Spleen (tissue), 7 donors: Measurements from ENCODE around the gene AFTPH.

Source experiments
- CTCF ChIP-seq, 11 experiments: fragments of 200-600 bp in 7 of 11; fragments of 450-650 bp in 4 of 11; sonication (generic) in 4 of 11; IDR thresholded peaks in 8 of 11; conservative IDR thresholded peaks in 3 of 11; 1 replicate in 7 of 11; 2 replicates in 4 of 11; pipeline versions ENCODE4 v1.4.0 to v1.8.0; 2016 to 2021; ENCODE audit warnings: antibody characterized with exemption in 11 of 11, inconsistent platforms in 4 of 11, mild to moderate bottlenecking in 1 of 11
- POLR2A ChIP-seq, 3 donors: fragments of 450-650 bp; IDR thresholded peaks; one replicate each; pipeline ENCODE4 v1.5.1; 2017; ENCODE audit warnings: antibody characterized with exemption in 3 of 3, mild to moderate bottlenecking in 1 of 3
- POLR2AphosphoS5 ChIP-seq, 3 donors: sonication (generic); formaldehyde crosslinking; IDR thresholded peaks; one replicate each; pipeline ENCODE4 v1.5.1; 2017; ENCODE audit warnings: antibody characterized with exemption in 3 of 3
- donor health status: DM: no; HTN: no; CAD: no; lungs with moderate emphysema.
- donor health status: DM: no; HTN: no; CAD: no.
- donor health status: DM: no; HTN: no; CAD: no.

- TF ChIP-seq CTCF (IDR thresholded peaks at IDR 0.05 in 8 of 11, conservative IDR thresholded peaks at IDR 0.05 in 3 of 11): no peak
- no peak for TF ChIP-seq POLR2A (IDR thresholded peaks at IDR 0.05)
- peak in 2 of 3 donors; percentile 30 to 39 for TF ChIP-seq POLR2AphosphoS5 (IDR thresholded peaks at IDR 0.05)
These were observed 116.3 kb downstream of the AFTPH start for GRCh38 chr2:64640153-64641044.
